HepG2 (cell line): ENCODE results near the gene ELP5. TPM values are rescaled to one million over a fixed set of nuclear protein-coding genes. Genes with fewer than 3 reads are reported as not detected.
A peak's percentile ranks its signal among the peaks of the same experiment; 100 is the strongest.

ENCODE experiments used
- ATAC-seq: fragments of 200-7000 bp; cut with Tn5 transposase; 3 replicates; pipeline ENCODE4 v1.9.1; 2020; ENCODE audit warnings: mild to moderate bottlenecking, moderate library complexity
- BruUV-seq: library from RNA; stranded (reverse); fragments of 400-500 nt; replicated peaks from 2 replicates; lab custom pipeline; 2021; lab: Mats Ljungman, UMichigan
- CTCF ChIA-PET: fragments of 300-600 bp; formaldehyde crosslinking; extraction: SDS; loops from one replicate; lab custom pipeline; 2021; ENCODE audit warnings: low total read pairs, inconsistent platforms, low intra/inter-chr PET ratio; lab: Yijun Ruan, JAX
- POLR2A ChIA-PET: fragments of 350-600 bp; sonication (Branson Sonifier 250); formaldehyde crosslinking; loops from one replicate; lab custom pipeline; 2020; ENCODE audit warnings: antibody characterized with exemption, inconsistent platforms; lab: Yijun Ruan, JAX
- DNase-seq: peaks from one replicate; pipeline ENCODE4 v3.0.0-alpha.2; 2015; ENCODE audit warnings: low spot score
- FAIRE-seq: peaks from 3 replicates; lab custom pipeline; 2011; peaks lifted over from hg19 to GRCh38; lab: Jason Lieb, UNC
- H2AFZ ChIP-seq: one replicate; pipeline ENCODE4 v1.6.1; 2011; ENCODE audit warnings: low read length, inconsistent platforms
- H3K27ac ChIP-seq: fragments of 300-600 bp; 3 replicates; pipeline ENCODE4 v1.8.0; 2011; ENCODE audit warnings: mixed run types, mild to moderate bottlenecking, mixed read lengths, low read length, inconsistent platforms; ENCODE audit not compliant: insufficient read depth; ENCODE audit errors: extremely low read length
- H3K27me3 ChIP-seq, 2 experiments: fragments of 200-600 bp in 1 of 2; 2 replicates in 1 of 2; 3 replicates in 1 of 2; pipeline versions ENCODE4 v1.6.0 to v1.8.0; 2011; ENCODE audit warnings: low read length in 2 of 2, mild to moderate bottlenecking in 2 of 2, moderate library complexity in 2 of 2, inconsistent platforms in 1 of 2; ENCODE audit not compliant: insufficient read depth in 2 of 2, control insufficient read depth in 1 of 2
- H3K36me3 ChIP-seq, 2 experiments: fragments of 200-600 bp in 1 of 2; replicated peaks in 1 of 2; 2 replicates in 1 of 2; 3 replicates in 1 of 2; pipeline versions ENCODE4 v1.5.1 to v1.8.0; 2011; ENCODE audit warnings: low read length in 2 of 2, inconsistent platforms in 1 of 2; ENCODE audit not compliant: insufficient read depth in 2 of 2, control insufficient read depth in 1 of 2
- H3K4me1 ChIP-seq: 2 replicates; pipeline ENCODE4 v1.5.1; 2012; ENCODE audit warnings: low read length, inconsistent platforms; ENCODE audit not compliant: insufficient read depth
- H3K4me2 ChIP-seq: 2 replicates; pipeline ENCODE4 v1.6.0; 2011; ENCODE audit warnings: low read depth, low read length, inconsistent platforms
- H3K4me3 ChIP-seq, 3 experiments: fragments of 200-600 bp in 1 of 3; sonication (generic), shearing (Covaris generic) in 1 of 3; replicated peaks in 1 of 3; 2 replicates each; pipeline ENCODE4 v1.5.1; 2011 to 2016; ENCODE audit warnings: low read length in 3 of 3, inconsistent platforms in 2 of 3, low read depth in 2 of 3, mild to moderate bottlenecking in 2 of 3, control low read depth in 1 of 3, mixed read lengths in 1 of 3; ENCODE audit not compliant: insufficient read depth in 1 of 3
- H3K79me2 ChIP-seq: one replicate; pipeline ENCODE4 v1.6.1; 2011; ENCODE audit warnings: low read length, inconsistent platforms; ENCODE audit not compliant: insufficient read depth
- H3K9ac ChIP-seq: 2 replicates; pipeline ENCODE4 v1.6.0; 2011; ENCODE audit warnings: mild to moderate bottlenecking, low read depth, low read length, inconsistent platforms; ENCODE audit not compliant: insufficient read depth
- H3K9me3 ChIP-seq: 2 replicates; pipeline ENCODE4 v1.5.1; 2012; ENCODE audit warnings: mild to moderate bottlenecking, low read length
- H4K20me1 ChIP-seq: 2 replicates; pipeline ENCODE4 v1.6.0; 2011; ENCODE audit warnings: inconsistent platforms, mild to moderate bottlenecking, low read length, moderate library complexity; ENCODE audit not compliant: insufficient read depth
- BORCS8-MEF2B ChIP-seq: sonication (generic); formaldehyde crosslinking; IDR thresholded peaks from 2 replicates; pipeline ENCODE4 v1.8.0; 2022; ENCODE audit warnings: mild to moderate bottlenecking, missing genetic modification reagents
- EED ChIP-seq: sonication (generic); formaldehyde crosslinking; IDR thresholded peaks from 2 replicates; pipeline ENCODE4 v1.5.0; 2020; ENCODE audit warnings: mild to moderate bottlenecking, missing genetic modification reagents
- GABPB1 ChIP-seq: IDR thresholded peaks from 2 replicates; pipeline ENCODE4 v1.6.1; 2016; ENCODE audit warnings: mild to moderate bottlenecking, missing genetic modification reagents, moderate library complexity, missing compliant biosample characterization
- HOXD1 ChIP-seq: sonication (generic); formaldehyde crosslinking; IDR thresholded peaks from 2 replicates; pipeline ENCODE4 v1.5.0; 2020; ENCODE audit warnings: missing genetic modification reagents
- SNAPC5 ChIP-seq: sonication (generic); formaldehyde crosslinking; IDR thresholded peaks from 2 replicates; pipeline ENCODE4 v1.8.1; 2023; ENCODE audit warnings: mild to moderate bottlenecking, missing genetic modification reagents, borderline replicate concordance
- SRF ChIP-seq: IDR thresholded peaks from 2 replicates; pipeline ENCODE4 v1.6.1; 2011; ENCODE audit warnings: mild to moderate bottlenecking, low read depth, low read length, moderate library complexity
- THAP8 ChIP-seq: sonication (generic); formaldehyde crosslinking; IDR thresholded peaks from 2 replicates; pipeline ENCODE4 v1.5.1; 2020; ENCODE audit warnings: missing genetic modification reagents, mild to moderate bottlenecking, borderline replicate concordance
- WIZ ChIP-seq: sonication (generic); formaldehyde crosslinking; IDR thresholded peaks from 2 replicates; pipeline ENCODE4 v1.5.1; 2020; ENCODE audit warnings: mild to moderate bottlenecking, missing genetic modification reagents
- ZBTB20 ChIP-seq: sonication (generic); formaldehyde crosslinking; IDR thresholded peaks from 2 replicates; pipeline ENCODE4 v1.8.1; 2023; ENCODE audit warnings: missing genetic modification reagents, low read depth, mild to moderate bottlenecking, borderline replicate concordance
- ZNF660 ChIP-seq: sonication (generic); formaldehyde crosslinking; IDR thresholded peaks from 2 replicates; pipeline ENCODE4 v1.5.1; 2020; ENCODE audit warnings: mild to moderate bottlenecking, low read depth, missing genetic modification reagents, borderline replicate concordance
- WGBS: methylation state at CpG from one replicate; pipeline ENCODE4 v1.1.6; 2017; ENCODE audit warnings: low lambda C conversion rate; 5-methylcytosine and 5-hydroxymethylcytosine counted together
- in situ Hi-C: cut with HindIII; loops from 2 replicates; pipeline ENCODE4 v1.10.0; 2017; ENCODE audit warnings: low pct_unique_long_range_greater_than_20kb; ENCODE audit not compliant: extremely low pct_ligation_motif_present
- intact Hi-C: fragments of 100-400 bp; cut with micrococcal nuclease; formaldehyde crosslinking; loops from one replicate; pipeline ENCODE4 v1.10.0; 2022; ENCODE audit not compliant: unreplicated experiment
- polyA plus RNA-seq, 8 experiments: library from polyadenylated mRNA; depleted of rRNA in 3 of 8; stranded (reverse) in 7 of 8; unstranded in 1 of 8; fragments of >200 nt; fragmentation: Illumina TruSeq in 4 of 8; extraction: Trizol in 4 of 8; gene quantifications; 2 replicates each; pipeline versions ENCODE4 v1.2.1 to v1.2.3, GENCODE V29; 2011 to 2016; ENCODE audit warnings: low read depth in 4 of 8, missing spikeins in 1 of 8, mixed read lengths in 1 of 8; ENCODE audit not compliant: insufficient read depth in 1 of 8
- total RNA-seq, 5 experiments: library from RNA; depleted of rRNA; stranded (reverse); fragments of >200 nt; fragmentation: Illumina TruSeq; extraction: Trizol; gene quantifications; 2 replicates each; pipeline ENCODE4 v1.2.3, GENCODE V29; 2016; ENCODE audit warnings: low read depth in 1 of 5
- TF ChIP-seq, protein P1 (sequence below), 2 experiments: sonication (generic) in 1 of 2; formaldehyde crosslinking in 1 of 2; IDR thresholded peaks; 2 replicates each; pipeline versions ENCODE4 v1.4.0 to v1.6.1; 2018 to 2020; ENCODE audit warnings: missing genetic modification reagents in 2 of 2, borderline replicate concordance in 1 of 2, low read depth in 1 of 2, mild to moderate bottlenecking in 1 of 2, missing biosample characterization in 1 of 2
- TF ChIP-seq, protein P2 (sequence below): sonication (generic); formaldehyde crosslinking; IDR thresholded peaks from 2 replicates; pipeline ENCODE4 v1.9.0; 2022; ENCODE audit warnings: low read depth, missing genetic modification reagents

The ELP5 gene
- total and polyA plus RNA-seq, 2 of the 13 experiments (the other 11 are each of a cell fraction or from before 2014, with no cell fraction given), result 67.6 to 69.8 TPM

- peaks cover 30 to 63% of the 10 kb centered on the region in 2 experiments for H3K36me3 ChIP-seq
- CTCF ChIA-PET, result no interaction called here
- H3K27ac ChIP-seq, result no peak overlapping the region
Measured at GRCh38 chr17:7232114-7232513, 19.9 kb upstream of the ELP5 start.

GRCh38 chr17:7233701-7234082, 18.3 kb upstream of the ELP5 start:
- Histone ChIP-seq H3K4me2 (peak overlapping the region; percentile 92), H4K20me1 (peaks cover 13% of the 10 kb centered on the region; the same call in 1 of the 2 replicates), H3K27ac (peak overlapping the region; percentile 79), H2AFZ (no peak overlapping the region), H3K79me2 (peaks cover 57% of the 10 kb centered on the region), H3K9me3 (no peaks in the 10 kb centered on the region), H3K9ac (peak overlapping the region; percentile 83), H3K4me3 (peak overlapping the region; percentile 66 to 93 (median 89)), H3K4me1 (peaks cover 53% of the 10 kb centered on the region), H3K36me3 (peaks cover 24 to 50% of the 10 kb centered on the region in 2 experiments), H3K27me3 (no peaks in the 10 kb centered on the region; a peak in 1 of 5 replicates)
- no TSS peak for BruUV-seq
- ATAC-seq (peak; percentile 12), DNase-seq (no peak), FAIRE-seq (no peak)
- ChIA-PET POLR2A (interaction anchor here (0.7 to 8.9 kb wide), 18 partner anchors 9 to 198 kb away, joined by 3 to 140 read pairs (median 5); partner anchors contain the start of genes ACADVL, ASGR1, ASGR2 and CTDNEP1), CTCF (no interaction called here)
- intact Hi-C loops (loop anchor here (10.0 kb wide), 1 partner anchor 59 kb away; the partner anchor contains the start of gene ASGR1), in situ Hi-C loops (no loop called here)
- WGBS, result 0% methylated on average over 9 of the region's 9 CpGs
- TF ChIP-seq ZNF660 (CRISPR knock-in tag) (no peak), ZBTB20 (CRISPR knock-in tag) (0 out of 2 replicates have a peak, but pooled peaks have one; percentile 60), WIZ (CRISPR knock-in tag) (no peak), THAP8 (CRISPR knock-in tag) (peak; percentile 23; the same call in 1 of the 2 replicates), SNAPC5 (CRISPR knock-in tag) (0 out of 2 replicates have a peak, but pooled peaks have one; percentile 21), GABPB1 (CRISPR knock-in tag) (no peak), BORCS8-MEF2B (CRISPR knock-in tag) (0 out of 2 replicates have a peak, but pooled peaks have one; percentile 0), EED (CRISPR knock-in tag) (0 out of 2 replicates have a peak, but pooled peaks have one; percentile 5)
- TF ChIP-seq, protein P1, sequence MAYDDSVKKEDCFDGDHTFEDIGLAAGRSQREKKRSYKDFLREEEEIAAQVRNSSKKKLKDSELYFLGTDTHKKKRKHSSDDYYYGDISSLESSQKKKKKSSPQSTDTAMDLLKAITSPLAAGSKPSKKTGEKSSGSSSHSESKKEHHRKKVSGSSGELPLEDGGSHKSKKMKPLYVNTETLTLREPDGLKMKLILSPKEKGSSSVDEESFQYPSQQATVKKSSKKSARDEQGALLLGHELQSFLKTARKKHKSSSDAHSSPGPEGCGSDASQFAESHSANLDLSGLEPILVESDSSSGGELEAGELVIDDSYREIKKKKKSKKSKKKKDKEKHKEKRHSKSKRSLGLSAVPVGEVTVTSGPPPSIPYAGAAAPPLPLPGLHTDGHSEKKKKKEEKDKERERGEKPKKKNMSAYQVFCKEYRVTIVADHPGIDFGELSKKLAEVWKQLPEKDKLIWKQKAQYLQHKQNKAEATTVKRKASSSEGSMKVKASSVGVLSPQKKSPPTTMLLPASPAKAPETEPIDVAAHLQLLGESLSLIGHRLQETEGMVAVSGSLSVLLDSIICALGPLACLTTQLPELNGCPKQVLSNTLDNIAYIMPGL (CRISPR knock-in tag; IDR thresholded peaks at IDR 0.05; ENCODE audit: borderline replicate concordance in 1 of 2, low read depth in 1 of 2), result no peak
- TF ChIP-seq, protein P2, sequence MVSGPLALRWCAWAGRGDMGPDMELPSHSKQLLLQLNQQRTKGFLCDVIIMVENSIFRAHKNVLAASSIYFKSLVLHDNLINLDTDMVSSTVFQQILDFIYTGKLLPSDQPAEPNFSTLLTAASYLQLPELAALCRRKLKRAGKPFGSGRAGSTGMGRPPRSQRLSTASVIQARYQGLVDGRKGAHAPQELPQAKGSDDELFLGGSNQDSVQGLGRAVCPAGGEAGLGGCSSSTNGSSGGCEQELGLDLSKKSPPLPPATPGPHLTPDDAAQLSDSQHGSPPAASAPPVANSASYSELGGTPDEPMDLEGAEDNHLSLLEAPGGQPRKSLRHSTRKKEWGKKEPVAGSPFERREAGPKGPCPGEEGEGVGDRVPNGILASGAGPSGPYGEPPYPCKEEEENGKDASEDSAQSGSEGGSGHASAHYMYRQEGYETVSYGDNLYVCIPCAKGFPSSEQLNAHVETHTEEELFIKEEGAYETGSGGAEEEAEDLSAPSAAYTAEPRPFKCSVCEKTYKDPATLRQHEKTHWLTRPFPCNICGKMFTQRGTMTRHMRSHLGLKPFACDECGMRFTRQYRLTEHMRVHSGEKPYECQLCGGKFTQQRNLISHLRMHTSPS (CRISPR knock-in tag), result no peak

More at GRCh38 chr17:7232114-7232513, 19.9 kb upstream of the ELP5 start:
- no peak for DNase-seq
- FAIRE-seq, result no peak
- ATAC-seq, result no peak
- in situ Hi-C loops, result no loop called here
- Histone ChIP-seq H3K4me1 (peaks cover 48% of the 10 kb centered on the region), H3K4me2 (peak overlapping the region; percentile 92), H3K4me3 (peak overlapping the region; percentile 22 to 93 (median 89); a peak in 5 of 6 replicates)
- TF ChIP-seq SRF, result 0 out of 2 replicates have a peak, but pooled peaks have one; percentile 35
- TF ChIP-seq HOXD1 (CRISPR knock-in tag), result no peak
- TF ChIP-seq, all 625 proteins: peak for 1
- 86% methylated on average over 5 of the region's 5 CpGs for WGBS
- Histone ChIP-seq H2AFZ (no peak overlapping the region), H3K9ac (peak overlapping the region; percentile 53; the same call in 1 of the 2 replicates), H4K20me1 (peaks cover 13% of the 10 kb centered on the region; the same call in 1 of the 2 replicates), H3K27me3 (no peaks in the 10 kb centered on the region; a peak in 1 of 5 replicates), H3K79me2 (peaks cover 49% of the 10 kb centered on the region), H3K9me3 (no peaks in the 10 kb centered on the region)
- POLR2A ChIA-PET, result interaction anchor here (8.9 kb wide), 1 partner anchor 10 kb away, joined by 140 read pairs; the partner anchor contains the start of genes ACADVL and DLG4
- TSS peak; percentile 33 for BruUV-seq
- intact Hi-C loops, result loop anchor here (10.0 kb wide), 1 partner anchor 57 kb away; the partner anchor contains the start of gene ASGR1
